Measurements from ENCODE around the gene PLEKHA5. TPM values are rescaled to one million over a fixed set of nuclear protein-coding genes. Genes with fewer than 3 reads are reported as not detected.

The PLEKHA5 gene
- total RNA-seq, 2 donors from 2014 or later = 24.4 to 41.7 TPM

- Histone ChIP-seq H3K4me3 (no peak overlapping the region), H3K27me3 (replicated peaks; ENCODE audit: insufficient read depth) (no peaks in the 10 kb centered on the region), H3K9me3 (no peaks in the 10 kb centered on the region), H3K27ac (no peak overlapping the region), H3K36me3 (no peaks in the 10 kb centered on the region), H3K4me1 (replicated peaks) (no peaks in the 10 kb centered on the region)
- no peak for TF ChIP-seq POLR2A (IDR thresholded peaks at IDR 0.05)
- no peak for TF ChIP-seq POLR2AphosphoS5 (IDR thresholded peaks at IDR 0.05)
- no peak for TF ChIP-seq CTCF (IDR thresholded peaks at IDR 0.05)
- DNase-seq (ENCODE audit: low spot score) = no peak
- 36% methylated on average over 2 of the region's 2 CpGs for WGBS
- intact Hi-C loops (cut with DNase I) = no loop called here
Measured at GRCh38 chr12:19154686-19155085, 25.2 kb downstream of the PLEKHA5 start.

- no peaks in the 10 kb centered on the region for H3K9me3 ChIP-seq
- 82% methylated on average over 5 of the region's 5 CpGs for WGBS
- H3K4me3 ChIP-seq = no peak overlapping the region
- no peak overlapping the region for H3K27ac ChIP-seq
- TF ChIP-seq POLR2AphosphoS5 (IDR thresholded peaks at IDR 0.05) (no peak), POLR2A (IDR thresholded peaks at IDR 0.05) (no peak), CTCF (IDR thresholded peaks at IDR 0.05) (no peak)
- DNase-seq (ENCODE audit: low spot score) = no peak
- no peaks in the 10 kb centered on the region for H3K4me1 ChIP-seq (replicated peaks)
- intact Hi-C loops (cut with DNase I) = no loop called here
- H3K27me3 ChIP-seq (replicated peaks; ENCODE audit: insufficient read depth) = no peaks in the 10 kb centered on the region
- no peaks in the 10 kb centered on the region for H3K36me3 ChIP-seq
Measured at GRCh38 chr12:19155981-19156734, 26.6 kb downstream of the PLEKHA5 start.

GRCh38 chr12:19158923-19159322 lies 29.4 kb downstream of the PLEKHA5 start:
- no peak overlapping the region for H3K4me3 ChIP-seq
- intact Hi-C loops (cut with DNase I) = no loop called here
- H3K4me1 ChIP-seq (replicated peaks) = no peaks in the 10 kb centered on the region
- no peaks in the 10 kb centered on the region for H3K9me3 ChIP-seq
- H3K27me3 ChIP-seq (replicated peaks; ENCODE audit: insufficient read depth) = no peaks in the 10 kb centered on the region
- TF ChIP-seq POLR2A (IDR thresholded peaks at IDR 0.05) (no peak), POLR2AphosphoS5 (IDR thresholded peaks at IDR 0.05) (no peak), CTCF (IDR thresholded peaks at IDR 0.05) (no peak)
- no peak overlapping the region for H3K27ac ChIP-seq
- WGBS = 40% methylated on average over 1 of the region's 1 CpG
- no peaks in the 10 kb centered on the region for H3K36me3 ChIP-seq
- DNase-seq (ENCODE audit: low spot score) = no peak

GRCh38 chr12:19161216-19161615 lies 31.7 kb downstream of the PLEKHA5 start:
- DNase-seq (ENCODE audit: low spot score) = no peak
- TF ChIP-seq CTCF (IDR thresholded peaks at IDR 0.05) (no peak), POLR2A (IDR thresholded peaks at IDR 0.05) (no peak), POLR2AphosphoS5 (IDR thresholded peaks at IDR 0.05) (no peak)
- WGBS = 92% methylated on average over 5 of the region's 5 CpGs
- H3K27ac ChIP-seq = no peak overlapping the region
- intact Hi-C loops (cut with DNase I) = no loop called here
- H3K4me3 ChIP-seq = no peak overlapping the region
- H3K36me3 ChIP-seq = no peaks in the 10 kb centered on the region
- H3K4me1 ChIP-seq (replicated peaks) = no peaks in the 10 kb centered on the region
- H3K27me3 ChIP-seq (replicated peaks; ENCODE audit: insufficient read depth) = no peaks in the 10 kb centered on the region
- H3K9me3 ChIP-seq = no peaks in the 10 kb centered on the region

DNA sequence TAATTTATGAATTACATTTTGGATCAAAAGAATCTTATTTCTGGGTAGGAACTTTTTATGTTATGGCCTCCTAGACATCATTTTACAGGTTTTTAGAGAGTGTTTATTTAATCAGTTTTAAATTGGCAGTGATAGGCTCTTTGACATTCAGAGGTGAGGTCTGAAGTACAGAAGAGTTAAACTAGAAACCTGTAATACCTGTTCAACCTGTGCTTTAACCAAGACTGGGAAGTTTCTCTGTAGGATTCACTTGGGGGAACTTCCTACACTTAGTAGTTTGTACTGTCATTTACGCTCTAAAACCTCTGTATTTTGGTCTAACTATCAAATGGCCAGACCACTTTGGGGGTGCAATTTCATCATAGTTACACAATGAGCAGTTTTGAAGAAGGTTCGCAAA lies 35.9 kb downstream of the PLEKHA5 start:
- no peaks in the 10 kb centered on the region for H3K36me3 ChIP-seq
- H3K9me3 ChIP-seq = no peaks in the 10 kb centered on the region
- no peaks in the 10 kb centered on the region for H3K27me3 ChIP-seq (replicated peaks; ENCODE audit: insufficient read depth)
- H3K4me1 ChIP-seq (replicated peaks) = no peaks in the 10 kb centered on the region
- DNase-seq (ENCODE audit: low spot score) = no peak
- intact Hi-C loops (cut with DNase I) = no loop called here
- WGBS = 66% methylated on average over 2 of the region's 2 CpGs
- TF ChIP-seq POLR2AphosphoS5 (IDR thresholded peaks at IDR 0.05) = no peak
- no peak for TF ChIP-seq POLR2A (IDR thresholded peaks at IDR 0.05)
- TF ChIP-seq CTCF (IDR thresholded peaks at IDR 0.05) = no peak
- H3K27ac ChIP-seq = no peak overlapping the region
- H3K4me3 ChIP-seq = no peak overlapping the region
